GM12873 (cell line): Measurements from ENCODE around the gene LFNG.

ENCODE experiments used
- CTCF ChIP-seq: IDR thresholded peaks from 2 replicates; pipeline ENCODE4 v1.5.1; 2012; ENCODE audit warnings: low read depth, mild to moderate bottlenecking, moderate library complexity, low read length, control low read depth; ENCODE audit not compliant: insufficient read depth; ENCODE audit errors: missing control alignments

The LFNG gene

GRCh38 chr7:2487586-2488271 is 31.8 kb upstream of the LFNG start:
- no peak for TF ChIP-seq CTCF

- TF ChIP-seq CTCF: no peak
Measured at GRCh38 chr7:2488272-2488645, 31.3 kb upstream of the LFNG start.

- no peak for TF ChIP-seq CTCF
Measured at GRCh38 chr7:2488681-2489080, 30.9 kb upstream of the LFNG start.

GRCh38 chr7:2490181-2490651 is 29.4 kb upstream of the LFNG start:
- TF ChIP-seq CTCF: no peak

GRCh38 chr7:2492038-2492437 is 27.5 kb upstream of the LFNG start:
- TF ChIP-seq CTCF: no peak

- TF ChIP-seq CTCF: no peak
Measured at GRCh38 chr7:2493205-2494164, 26.1 kb upstream of the LFNG start.

GRCh38 chr7:2494191-2495130 is 25.1 kb upstream of the LFNG start:
- TF ChIP-seq CTCF: no peak
